ENCODE data around the gene HECW1. TPM values are rescaled to one million over a fixed set of nuclear protein-coding genes. Genes with fewer than 3 reads are reported as not detected.
A peak's percentile ranks its signal among the peaks of the same experiment; 100 is the strongest.

The HECW1 gene
- total RNA-seq, 1 experiment from 2014 or later: 1.8 TPM

DNA sequence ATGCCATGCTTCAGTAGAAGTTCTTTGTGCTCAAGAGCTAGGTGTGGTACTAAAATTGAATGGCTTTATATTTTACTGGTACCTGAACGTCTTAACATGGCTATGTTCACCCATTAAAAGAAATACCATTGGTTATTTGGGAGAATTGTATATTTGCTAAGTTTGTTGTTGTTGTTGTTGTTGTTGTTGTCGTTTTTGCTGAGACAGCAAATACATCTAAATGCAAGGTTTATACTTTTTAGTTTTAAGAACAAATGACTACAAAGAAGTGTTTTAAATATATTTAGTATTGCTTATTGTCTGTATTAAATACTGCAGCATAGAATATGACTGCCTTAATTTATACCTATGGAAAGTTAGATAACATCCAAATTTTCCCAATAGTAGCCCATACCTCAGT is 66.9 kb downstream of the HECW1 start:
- Histone ChIP-seq H3K36me3 (ENCODE audit: control insufficient read depth, insufficient read depth, low read length) (no peaks in the 10 kb centered on the region), H3K27me3 (replicated peaks; ENCODE audit: control insufficient read depth, insufficient read depth, low read length) (no peaks in the 10 kb centered on the region), H3K9me3 (no peaks in the 10 kb centered on the region), H3K4me3 (ENCODE audit: low read depth, low read length) (no peak overlapping the region), H3K4me1 (no peaks in the 10 kb centered on the region)
- POLR2A ChIA-PET: no interaction called here
- H3K9me3 Mint-ChIP-seq (ENCODE audit: unreplicated experiment): peaks cover 10% of the 10 kb centered on the region
- no peaks in the 10 kb centered on the region for H3K36me3 Mint-ChIP-seq (ENCODE audit: insufficient read depth, unreplicated experiment)
- TF ChIP-seq, protein P1, sequence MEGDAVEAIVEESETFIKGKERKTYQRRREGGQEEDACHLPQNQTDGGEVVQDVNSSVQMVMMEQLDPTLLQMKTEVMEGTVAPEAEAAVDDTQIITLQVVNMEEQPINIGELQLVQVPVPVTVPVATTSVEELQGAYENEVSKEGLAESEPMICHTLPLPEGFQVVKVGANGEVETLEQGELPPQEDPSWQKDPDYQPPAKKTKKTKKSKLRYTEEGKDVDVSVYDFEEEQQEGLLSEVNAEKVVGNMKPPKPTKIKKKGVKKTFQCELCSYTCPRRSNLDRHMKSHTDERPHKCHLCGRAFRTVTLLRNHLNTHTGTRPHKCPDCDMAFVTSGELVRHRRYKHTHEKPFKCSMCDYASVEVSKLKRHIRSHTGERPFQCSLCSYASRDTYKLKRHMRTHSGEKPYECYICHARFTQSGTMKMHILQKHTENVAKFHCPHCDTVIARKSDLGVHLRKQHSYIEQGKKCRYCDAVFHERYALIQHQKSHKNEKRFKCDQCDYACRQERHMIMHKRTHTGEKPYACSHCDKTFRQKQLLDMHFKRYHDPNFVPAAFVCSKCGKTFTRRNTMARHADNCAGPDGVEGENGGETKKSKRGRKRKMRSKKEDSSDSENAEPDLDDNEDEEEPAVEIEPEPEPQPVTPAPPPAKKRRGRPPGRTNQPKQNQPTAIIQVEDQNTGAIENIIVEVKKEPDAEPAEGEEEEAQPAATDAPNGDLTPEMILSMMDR (IDR thresholded peaks at IDR 0.05; ENCODE audit: insufficient read depth in 1 of 2, low read depth in 1 of 2, low read length in 1 of 2, severe bottlenecking in 1 of 2, unreplicated experiment in 1 of 2): no peak
- H3K4me1 Mint-ChIP-seq (ENCODE audit: low read depth, unreplicated experiment): no peaks in the 10 kb centered on the region
- H3K27ac Mint-ChIP-seq (ENCODE audit: unreplicated experiment): no peak overlapping the region
- H3K27me3 Mint-ChIP-seq (ENCODE audit: insufficient read depth, unreplicated experiment): peaks cover 11% of the 10 kb centered on the region
- no TSS peak for BruUV-seq (replicated peaks)
- intact Hi-C loops (cut with micrococcal nuclease; ENCODE audit: unreplicated experiment): no loop called here
- no peak for DNase-seq
- CTCF ChIA-PET: no interaction called here
- H3K4me3 Mint-ChIP-seq (ENCODE audit: unreplicated experiment): no peak overlapping the region

DNA sequence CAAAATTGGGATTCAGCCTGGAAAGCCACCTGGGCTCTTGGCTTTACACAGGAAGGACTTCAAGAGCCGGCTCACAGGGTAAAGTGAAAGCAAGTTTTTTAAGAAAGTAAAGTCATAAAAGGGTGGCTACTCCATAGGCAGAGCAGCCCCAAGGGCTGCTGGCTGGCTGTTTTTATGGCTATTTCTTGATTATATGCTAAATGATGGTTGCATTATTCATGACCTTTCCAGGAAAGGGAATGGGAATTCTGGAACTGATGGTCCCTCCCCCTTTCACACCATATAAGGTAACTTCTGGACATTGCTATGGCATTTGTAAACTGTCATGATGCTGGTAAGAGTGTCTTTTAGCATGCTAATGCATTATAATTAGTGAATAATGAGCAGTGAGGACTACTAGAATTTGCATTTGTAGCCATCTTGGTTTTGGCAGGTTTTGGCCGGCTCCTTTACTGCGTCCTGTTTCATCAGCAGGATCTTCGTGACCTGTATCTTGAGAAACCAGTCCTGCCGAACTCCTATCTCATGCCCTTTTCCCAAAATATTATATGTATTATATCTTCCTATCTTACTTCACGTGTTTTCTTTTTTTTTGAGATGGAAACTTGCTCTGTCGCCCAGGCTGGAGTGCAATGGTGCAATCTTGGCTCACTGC is 80.5 kb downstream of the HECW1 start:
- no peaks in the 10 kb centered on the region for H3K4me1 Mint-ChIP-seq (ENCODE audit: low read depth, unreplicated experiment)
- H3K4me1 ChIP-seq: no peaks in the 10 kb centered on the region
- DNase-seq: no peak
- intact Hi-C loops (cut with micrococcal nuclease; ENCODE audit: unreplicated experiment): no loop called here
- no peaks in the 10 kb centered on the region for H3K9me3 ChIP-seq
- BruUV-seq (replicated peaks): no TSS peak
- H3K4me3 ChIP-seq (ENCODE audit: low read depth, low read length): no peak overlapping the region
- ChIA-PET POLR2A (no interaction called here), CTCF (no interaction called here)
- no peaks in the 10 kb centered on the region for H3K9me3 Mint-ChIP-seq (ENCODE audit: unreplicated experiment)
- H3K36me3 ChIP-seq (ENCODE audit: control insufficient read depth, insufficient read depth, low read length): no peaks in the 10 kb centered on the region
- H3K27me3 ChIP-seq (replicated peaks; ENCODE audit: control insufficient read depth, insufficient read depth, low read length): no peaks in the 10 kb centered on the region
- no peak overlapping the region for H3K27ac Mint-ChIP-seq (ENCODE audit: unreplicated experiment)
- no peaks in the 10 kb centered on the region for H3K36me3 Mint-ChIP-seq (ENCODE audit: insufficient read depth, unreplicated experiment)
- H3K4me3 Mint-ChIP-seq (ENCODE audit: unreplicated experiment): no peak overlapping the region
- TF ChIP-seq, protein P1 (IDR thresholded peaks at IDR 0.05; ENCODE audit: insufficient read depth in 1 of 2, low read depth in 1 of 2, low read length in 1 of 2, severe bottlenecking in 1 of 2, unreplicated experiment in 1 of 2): no peak
- H3K27me3 Mint-ChIP-seq (ENCODE audit: insufficient read depth, unreplicated experiment): peaks cover 6% of the 10 kb centered on the region

DNA sequence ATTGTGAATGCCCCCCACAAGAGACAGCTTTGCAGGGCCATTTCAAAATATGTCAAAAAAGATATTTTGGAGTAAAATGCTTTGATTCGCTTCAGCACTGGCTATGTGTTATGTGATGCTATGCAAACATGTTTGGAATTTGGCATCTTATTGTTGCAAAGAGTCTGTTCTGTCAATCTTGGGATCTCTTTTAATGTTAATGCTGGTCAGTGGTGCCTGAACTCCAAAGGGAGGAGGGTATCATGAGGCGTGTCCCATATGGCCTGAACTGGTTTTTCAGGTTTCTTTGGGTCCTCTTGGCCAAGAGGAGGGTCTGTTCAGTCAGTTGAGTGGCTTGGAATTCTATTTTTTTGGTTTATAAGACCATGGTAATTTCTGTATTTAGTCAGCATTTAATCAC is 81.4 kb downstream of the HECW1 start:
- ChIA-PET POLR2A (no interaction called here), CTCF (interaction anchor here (0.6 kb wide), 1 partner anchor 10 kb away, joined by 3 read pairs; no protein-coding TSS in a partner anchor)
- intact Hi-C loops (cut with micrococcal nuclease; ENCODE audit: unreplicated experiment): no loop called here
- Mint-ChIP-seq H3K4me1 (ENCODE audit: low read depth, unreplicated experiment) (no peaks in the 10 kb centered on the region), H3K9me3 (ENCODE audit: unreplicated experiment) (no peaks in the 10 kb centered on the region), H3K27ac (ENCODE audit: unreplicated experiment) (no peak overlapping the region), H3K27me3 (ENCODE audit: insufficient read depth, unreplicated experiment) (peaks cover 2% of the 10 kb centered on the region), H3K4me3 (ENCODE audit: unreplicated experiment) (no peak overlapping the region), H3K36me3 (ENCODE audit: insufficient read depth, unreplicated experiment) (no peaks in the 10 kb centered on the region)
- Histone ChIP-seq H3K36me3 (ENCODE audit: control insufficient read depth, insufficient read depth, low read length) (no peaks in the 10 kb centered on the region), H3K27me3 (replicated peaks; ENCODE audit: control insufficient read depth, insufficient read depth, low read length) (no peaks in the 10 kb centered on the region), H3K9me3 (no peaks in the 10 kb centered on the region), H3K4me3 (ENCODE audit: low read depth, low read length) (no peak overlapping the region), H3K4me1 (no peaks in the 10 kb centered on the region)
- peak in 1 of 2 experiments; percentile 21 for DNase-seq
- TF ChIP-seq, protein P1 (IDR thresholded peaks at IDR 0.05; ENCODE audit: insufficient read depth in 1 of 2, low read depth in 1 of 2, low read length in 1 of 2, severe bottlenecking in 1 of 2, unreplicated experiment in 1 of 2): no peak
- no TSS peak for BruUV-seq (replicated peaks)
